C4-2B (cell line): ENCODE data around the gene ZNF106.
A peak's percentile ranks its signal among the peaks of the same experiment; 100 is the strongest.

Source experiments
- H3K27ac ChIP-seq: fragments of 450-650 bp; 2 replicates; pipeline ENCODE4 v1.5.1; 2017
- ZFX ChIP-seq: fragments of 450-650 bp; IDR thresholded peaks from 2 replicates; pipeline ENCODE4 v1.6.1; 2017
- TF ChIP-seq, protein P1 (sequence below): fragments of 450-650 bp; conservative IDR thresholded peaks from 2 replicates; pipeline ENCODE4 v1.5.1; 2017; ENCODE audit warnings: mild to moderate bottlenecking

ZNF106 gene

DNA sequence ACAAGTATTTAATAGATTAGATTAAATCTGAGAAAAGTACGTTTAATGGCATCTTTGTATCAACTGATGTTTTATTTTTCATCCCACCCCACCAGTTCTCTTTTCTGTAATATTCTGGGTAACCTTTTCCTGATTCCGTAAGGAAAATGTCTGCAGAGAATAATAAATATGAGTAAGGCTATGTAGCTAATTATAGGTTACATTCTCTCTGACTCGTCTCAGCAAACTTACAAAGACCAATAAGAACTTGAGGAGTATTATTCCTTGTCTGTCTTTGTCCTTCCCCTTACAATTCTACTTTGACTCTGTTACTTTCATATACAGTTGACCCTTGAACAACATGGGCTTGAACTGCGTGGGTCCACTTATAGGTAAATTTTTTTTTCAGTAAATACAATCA, 16.6 kb upstream of the ZNF106 start:
- no peak overlapping the region for H3K27ac ChIP-seq
- no peak for TF ChIP-seq ZFX
- TF ChIP-seq, protein P1, sequence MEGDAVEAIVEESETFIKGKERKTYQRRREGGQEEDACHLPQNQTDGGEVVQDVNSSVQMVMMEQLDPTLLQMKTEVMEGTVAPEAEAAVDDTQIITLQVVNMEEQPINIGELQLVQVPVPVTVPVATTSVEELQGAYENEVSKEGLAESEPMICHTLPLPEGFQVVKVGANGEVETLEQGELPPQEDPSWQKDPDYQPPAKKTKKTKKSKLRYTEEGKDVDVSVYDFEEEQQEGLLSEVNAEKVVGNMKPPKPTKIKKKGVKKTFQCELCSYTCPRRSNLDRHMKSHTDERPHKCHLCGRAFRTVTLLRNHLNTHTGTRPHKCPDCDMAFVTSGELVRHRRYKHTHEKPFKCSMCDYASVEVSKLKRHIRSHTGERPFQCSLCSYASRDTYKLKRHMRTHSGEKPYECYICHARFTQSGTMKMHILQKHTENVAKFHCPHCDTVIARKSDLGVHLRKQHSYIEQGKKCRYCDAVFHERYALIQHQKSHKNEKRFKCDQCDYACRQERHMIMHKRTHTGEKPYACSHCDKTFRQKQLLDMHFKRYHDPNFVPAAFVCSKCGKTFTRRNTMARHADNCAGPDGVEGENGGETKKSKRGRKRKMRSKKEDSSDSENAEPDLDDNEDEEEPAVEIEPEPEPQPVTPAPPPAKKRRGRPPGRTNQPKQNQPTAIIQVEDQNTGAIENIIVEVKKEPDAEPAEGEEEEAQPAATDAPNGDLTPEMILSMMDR = no peak

DNA sequence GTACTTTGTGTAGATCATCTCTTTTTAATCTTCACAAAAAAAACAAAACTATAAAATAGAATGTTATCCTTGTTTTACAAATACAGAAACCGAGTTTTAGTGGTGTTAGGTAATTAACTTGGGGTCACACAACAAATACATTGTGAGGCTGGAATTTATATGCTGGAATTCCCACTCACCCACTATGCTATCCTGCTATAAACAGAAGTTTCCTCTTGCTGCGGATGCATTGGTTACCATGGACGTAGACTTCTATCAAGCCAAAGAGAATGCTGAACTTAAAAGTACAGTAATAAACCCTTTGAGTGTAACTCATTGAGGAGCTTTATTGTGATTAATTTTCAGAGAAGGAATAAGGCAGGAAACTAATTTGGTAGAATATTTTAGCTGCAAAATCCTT, 13.7 kb upstream of the ZNF106 start:
- no peak for TF ChIP-seq ZFX
- TF ChIP-seq, protein P1 = no peak
- no peak overlapping the region for H3K27ac ChIP-seq

DNA sequence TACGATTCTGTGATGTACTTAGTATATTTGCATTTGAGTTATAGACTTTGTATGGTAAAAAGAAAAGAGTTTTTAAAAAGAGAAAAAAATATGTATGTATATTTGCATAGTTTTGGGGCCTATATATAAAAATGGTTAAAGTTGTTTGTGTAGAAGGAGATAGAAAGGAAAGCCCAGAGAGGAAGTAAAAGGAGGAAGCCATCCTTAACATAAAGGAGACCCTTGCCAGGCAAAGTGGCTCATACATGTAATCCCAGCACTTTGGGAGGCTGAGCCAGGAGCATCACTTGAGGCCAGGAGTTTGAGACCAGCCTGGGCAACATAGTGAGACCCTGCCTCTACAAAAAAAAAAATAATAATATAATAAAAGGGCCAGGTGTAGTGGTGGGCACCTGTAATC, 12.9 kb upstream of the ZNF106 start:
- no peak overlapping the region for H3K27ac ChIP-seq
- TF ChIP-seq, protein P1 = no peak
- TF ChIP-seq ZFX = no peak

DNA sequence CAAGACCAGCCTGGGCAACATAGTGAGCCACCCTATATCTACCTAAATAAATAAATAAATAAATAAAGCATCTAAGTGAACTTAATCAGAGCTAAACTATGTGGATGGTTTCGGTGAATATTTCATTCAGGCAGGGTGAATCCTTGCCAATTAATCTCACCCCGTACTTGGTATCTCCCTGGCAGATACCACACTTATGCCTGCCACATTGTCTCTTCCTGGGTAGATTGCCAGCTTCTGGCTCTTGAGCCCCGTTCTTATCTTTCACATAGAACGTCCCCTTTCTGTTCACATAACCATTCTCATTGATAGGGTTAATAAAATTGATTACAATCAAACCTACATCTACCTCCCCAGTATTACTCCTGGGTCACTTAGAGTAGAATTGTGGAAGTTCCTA, 11.5 kb upstream of the ZNF106 start:
- H3K27ac ChIP-seq = no peak overlapping the region

DNA sequence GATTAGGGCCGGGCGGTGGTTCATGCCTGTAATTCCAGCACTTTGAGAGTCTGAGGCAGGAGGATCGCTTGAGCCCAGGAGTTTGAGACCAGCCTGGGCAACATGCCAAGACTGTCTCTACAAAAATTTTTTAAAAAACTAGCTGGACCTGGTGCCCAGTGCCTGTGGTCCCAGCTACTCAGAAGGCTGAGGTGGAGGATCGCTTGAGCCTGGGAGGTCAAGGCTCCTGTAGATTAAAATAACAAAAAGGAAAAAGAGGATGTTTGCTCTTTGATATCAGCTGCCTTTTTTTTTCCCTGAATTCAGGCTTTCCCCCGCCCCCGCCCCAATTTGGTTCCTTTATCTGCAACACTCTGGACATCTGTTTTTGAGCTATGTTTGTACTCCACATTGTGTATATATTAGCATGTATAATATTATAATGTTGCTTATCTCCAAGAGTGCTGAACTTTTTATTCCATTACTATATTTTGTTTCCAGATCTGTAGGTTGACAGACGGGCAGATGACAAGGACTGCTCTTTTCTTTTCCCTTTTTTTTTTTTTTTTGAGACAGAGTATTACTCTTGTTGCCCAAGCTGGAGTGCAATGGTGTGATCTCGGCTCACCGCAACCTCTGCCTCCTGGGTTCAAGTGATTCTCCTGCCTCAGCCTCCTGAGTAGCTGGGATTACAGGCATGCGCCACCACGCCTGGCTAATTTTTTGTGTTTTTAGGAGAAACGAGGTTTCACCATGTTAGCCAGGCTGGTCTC, 9.1 kb upstream of the ZNF106 start:
- H3K27ac ChIP-seq = no peak overlapping the region
- TF ChIP-seq, protein P1 = no peak
- TF ChIP-seq ZFX = no peak

More for the DNA sequence above, 11.5 kb upstream of the ZNF106 start:
- no peak for TF ChIP-seq ZFX

DNA sequence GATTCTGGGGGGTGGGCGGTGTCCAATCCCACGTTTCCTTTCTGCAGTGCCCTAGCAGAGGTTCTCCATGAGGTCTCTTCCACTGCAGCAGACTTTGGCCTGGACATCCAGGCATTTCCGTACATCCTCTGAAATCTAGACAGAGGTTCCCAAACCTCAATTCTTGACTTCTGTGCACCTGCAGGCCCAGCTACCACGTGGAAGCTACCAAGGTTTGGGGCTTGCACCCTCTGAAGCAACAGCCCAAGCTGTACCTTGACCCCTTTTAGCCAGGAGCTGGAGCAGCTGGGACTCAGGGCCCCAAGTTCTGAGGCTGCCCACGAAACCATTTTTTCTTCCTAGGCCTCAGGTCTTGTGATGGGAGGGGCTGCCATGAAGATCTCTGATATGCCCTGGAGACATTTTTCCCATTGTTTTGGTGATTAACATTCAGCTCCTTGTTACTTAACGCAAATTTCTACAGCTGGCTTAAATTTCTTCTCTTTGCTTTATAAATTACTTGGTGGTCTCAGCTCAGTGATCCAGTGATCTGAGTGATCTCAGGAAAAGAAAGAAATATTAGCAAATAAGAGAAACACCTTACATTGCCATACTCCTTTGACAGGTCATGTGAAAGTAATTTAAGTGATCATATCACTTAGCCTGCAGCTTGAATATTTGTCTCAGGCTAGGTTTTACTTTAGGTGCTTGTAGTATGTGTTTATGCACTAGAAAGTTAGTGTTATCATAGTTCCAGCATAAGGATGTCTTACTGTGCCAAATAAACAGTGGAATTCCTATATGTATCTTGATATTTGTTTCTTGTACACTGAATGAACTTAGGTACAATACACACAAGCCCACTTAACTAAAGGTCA, 7.5 kb upstream of the ZNF106 start:
- H3K27ac ChIP-seq = no peak overlapping the region
- TF ChIP-seq, protein P1 = no peak
- TF ChIP-seq ZFX = no peak

DNA sequence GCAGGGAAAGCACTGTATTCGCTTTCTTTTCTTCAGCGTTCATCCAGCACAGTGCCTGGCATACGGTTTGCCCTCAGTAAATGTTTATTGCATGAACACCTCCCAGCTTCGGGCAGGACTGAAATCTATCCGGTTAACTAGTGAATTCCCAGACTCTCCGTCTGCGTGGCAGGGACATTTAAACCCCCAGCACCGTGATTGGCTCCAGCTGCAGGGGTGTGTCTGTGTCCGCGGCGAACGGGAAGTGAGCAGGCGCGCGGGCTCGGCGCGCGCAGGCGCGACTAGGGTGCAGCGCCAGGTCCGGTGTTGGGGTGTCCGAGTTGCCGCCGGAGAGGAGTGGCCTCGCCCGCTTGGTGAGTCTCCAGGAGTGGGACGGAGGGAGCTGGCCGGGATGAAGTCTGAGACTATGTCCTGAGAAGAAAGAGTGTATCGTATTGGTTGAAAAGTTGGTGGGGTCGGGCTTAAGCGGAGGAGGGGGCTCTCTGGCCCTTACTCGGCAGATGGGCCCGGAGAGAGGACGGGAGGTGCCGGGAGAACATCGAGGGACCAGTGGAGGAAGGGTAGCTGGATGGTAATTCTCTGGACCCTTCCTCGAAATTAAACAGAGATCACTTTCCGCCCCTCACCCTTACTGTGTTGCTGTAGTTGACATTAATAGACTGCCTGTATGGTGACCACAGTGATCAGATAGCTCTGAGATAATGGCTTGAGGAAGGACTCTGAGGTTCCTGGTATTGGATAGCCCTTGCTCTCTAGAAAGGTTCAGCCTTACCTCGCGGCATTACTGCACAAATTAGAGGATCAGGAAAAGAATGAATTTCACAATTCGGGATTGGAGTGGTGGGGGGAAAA, 4.6 kb upstream of the ZNF106 start, which contains the start of gene SNAP23:
TSS of gene SNAP23 (plus strand) at position 274 of the 852 bp plus-strand sequence. CDS start 16,213 bp downstream, outside the sequence.
- TF ChIP-seq, protein P1 = no peak
- no peak for TF ChIP-seq ZFX
- peak within 1 kb of the TSS; percentile 79 for H3K27ac ChIP-seq
